Calu3 (cell line): ENCODE results near the gene CLSTN3. TPM values are rescaled to one million over a fixed set of nuclear protein-coding genes. Genes with fewer than 3 reads are reported as not detected.

Experiments used
- BruUV-seq: library from RNA; stranded (reverse); fragments of 400-500 nt; replicated peaks from 2 replicates; lab custom pipeline; 2021; lab: Mats Ljungman, UMichigan
- CTCF ChIA-PET: fragments of 300-600 bp; sonication (Branson Sonifier 250); formaldehyde crosslinking; loops from one replicate; lab custom pipeline; 2022; ENCODE audit warnings: antibody characterized with exemption; lab: Charles Lee
- DNase-seq: peaks from one replicate; pipeline ENCODE4 v3.0.0; 2022
- H3K27ac Mint-ChIP-seq: one replicate; pipeline ENCODE4 v1.8.0; 2022; ENCODE audit warnings: mixed read lengths; ENCODE audit not compliant: unreplicated experiment
- H3K27me3 Mint-ChIP-seq: one replicate; pipeline ENCODE4 v1.8.0; 2022; ENCODE audit warnings: mixed read lengths; ENCODE audit not compliant: unreplicated experiment
- H3K36me3 Mint-ChIP-seq: one replicate; pipeline ENCODE4 v1.8.0; 2022; ENCODE audit warnings: mild to moderate bottlenecking, moderate library complexity, mixed read lengths; ENCODE audit not compliant: insufficient read depth, unreplicated experiment
- H3K4me1 Mint-ChIP-seq: one replicate; pipeline ENCODE4 v1.8.0; 2022; ENCODE audit warnings: mild to moderate bottlenecking, low read depth, mixed read lengths; ENCODE audit not compliant: unreplicated experiment
- H3K4me3 Mint-ChIP-seq: one replicate; pipeline ENCODE4 v1.8.0; 2022; ENCODE audit warnings: mild to moderate bottlenecking, low read depth, moderate library complexity, mixed read lengths; ENCODE audit not compliant: unreplicated experiment
- H3K9me3 Mint-ChIP-seq: one replicate; pipeline ENCODE4 v1.8.0; 2022; ENCODE audit warnings: low read depth, mixed read lengths; ENCODE audit not compliant: unreplicated experiment
- intact Hi-C: fragments of 100-400 bp; cut with micrococcal nuclease; formaldehyde crosslinking; loops from one replicate; pipeline ENCODE4 v1.10.0; 2022; ENCODE audit not compliant: unreplicated experiment
- total RNA-seq: library from RNA; stranded (reverse); gene quantifications from 2 replicates; pipeline ENCODE4 v1.2.3, GENCODE V29; 2022
- TF ChIP-seq, protein P1 (sequence below): fragments of 200-600 bp; IDR thresholded peaks from one replicate; pipeline ENCODE4 v1.8.0; 2022; ENCODE audit warnings: antibody characterized with exemption; ENCODE audit not compliant: unreplicated experiment

Gene CLSTN3
- total RNA-seq, 1 experiment from 2014 or later = 37.5 TPM

GRCh38 chr12:7096006-7096932 lies 33.9 kb upstream of the CLSTN3 start:
- no peaks in the 10 kb centered on the region for H3K4me1 Mint-ChIP-seq
- TF ChIP-seq, protein P1, sequence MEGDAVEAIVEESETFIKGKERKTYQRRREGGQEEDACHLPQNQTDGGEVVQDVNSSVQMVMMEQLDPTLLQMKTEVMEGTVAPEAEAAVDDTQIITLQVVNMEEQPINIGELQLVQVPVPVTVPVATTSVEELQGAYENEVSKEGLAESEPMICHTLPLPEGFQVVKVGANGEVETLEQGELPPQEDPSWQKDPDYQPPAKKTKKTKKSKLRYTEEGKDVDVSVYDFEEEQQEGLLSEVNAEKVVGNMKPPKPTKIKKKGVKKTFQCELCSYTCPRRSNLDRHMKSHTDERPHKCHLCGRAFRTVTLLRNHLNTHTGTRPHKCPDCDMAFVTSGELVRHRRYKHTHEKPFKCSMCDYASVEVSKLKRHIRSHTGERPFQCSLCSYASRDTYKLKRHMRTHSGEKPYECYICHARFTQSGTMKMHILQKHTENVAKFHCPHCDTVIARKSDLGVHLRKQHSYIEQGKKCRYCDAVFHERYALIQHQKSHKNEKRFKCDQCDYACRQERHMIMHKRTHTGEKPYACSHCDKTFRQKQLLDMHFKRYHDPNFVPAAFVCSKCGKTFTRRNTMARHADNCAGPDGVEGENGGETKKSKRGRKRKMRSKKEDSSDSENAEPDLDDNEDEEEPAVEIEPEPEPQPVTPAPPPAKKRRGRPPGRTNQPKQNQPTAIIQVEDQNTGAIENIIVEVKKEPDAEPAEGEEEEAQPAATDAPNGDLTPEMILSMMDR = no peak
- no peak overlapping the region for H3K4me3 Mint-ChIP-seq
- H3K9me3 Mint-ChIP-seq = no peaks in the 10 kb centered on the region
- H3K27ac Mint-ChIP-seq = no peak overlapping the region
- H3K27me3 Mint-ChIP-seq = peaks cover 16% of the 10 kb centered on the region
- no TSS peak for BruUV-seq
- intact Hi-C loops = no loop called here
- DNase-seq = no peak
- CTCF ChIA-PET = interaction anchor here (1.0 kb wide), 1 partner anchor 12 kb away, joined by 5 read pairs; no protein-coding TSS in a partner anchor
- peaks cover 31% of the 10 kb centered on the region for H3K36me3 Mint-ChIP-seq

DNA sequence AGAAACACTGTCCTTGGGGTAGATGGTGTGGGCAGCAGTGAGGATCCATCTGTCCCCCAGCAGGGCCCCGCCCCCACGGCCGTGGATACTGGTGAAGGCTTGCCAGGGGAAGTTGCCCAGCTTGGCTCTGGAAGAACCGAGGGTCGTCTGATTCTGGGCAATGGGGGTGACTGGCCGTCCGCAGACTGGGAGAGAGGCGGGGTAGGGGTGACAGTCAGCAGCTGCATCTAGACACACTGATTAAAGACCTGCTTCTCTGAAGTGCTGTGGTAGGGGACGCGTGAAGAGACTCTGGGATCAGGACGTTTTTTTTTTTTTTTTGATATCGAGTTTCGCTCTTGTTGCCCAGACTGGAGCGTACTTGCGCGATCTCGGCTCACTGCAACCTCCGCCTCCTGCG lies 33.2 kb upstream of the CLSTN3 start:
- H3K36me3 Mint-ChIP-seq = peaks cover 31% of the 10 kb centered on the region
- DNase-seq = no peak
- intact Hi-C loops = no loop called here
- BruUV-seq = no TSS peak
- no peak overlapping the region for H3K4me3 Mint-ChIP-seq
- CTCF ChIA-PET = no interaction called here
- no peaks in the 10 kb centered on the region for H3K9me3 Mint-ChIP-seq
- TF ChIP-seq, protein P1 = no peak
- no peaks in the 10 kb centered on the region for H3K4me1 Mint-ChIP-seq
- no peak overlapping the region for H3K27ac Mint-ChIP-seq
- H3K27me3 Mint-ChIP-seq = peaks cover 16% of the 10 kb centered on the region

GRCh38 chr12:7099290-7099996 lies 30.7 kb upstream of the CLSTN3 start:
- intact Hi-C loops = no loop called here
- no peak overlapping the region for H3K4me3 Mint-ChIP-seq
- H3K27me3 Mint-ChIP-seq = peaks cover 1% of the 10 kb centered on the region
- peaks cover 20% of the 10 kb centered on the region for H3K36me3 Mint-ChIP-seq
- H3K4me1 Mint-ChIP-seq = no peaks in the 10 kb centered on the region
- no peak overlapping the region for H3K27ac Mint-ChIP-seq
- H3K9me3 Mint-ChIP-seq = no peaks in the 10 kb centered on the region
- TF ChIP-seq, protein P1 = no peak
- no TSS peak for BruUV-seq
- CTCF ChIA-PET = interaction anchor here (0.6 kb wide), 1 partner anchor 504 kb away, joined by 3 read pairs; no protein-coding TSS in a partner anchor
- no peak for DNase-seq

GRCh38 chr12:7100239-7100638 lies 29.9 kb upstream of the CLSTN3 start:
- H3K27me3 Mint-ChIP-seq = no peaks in the 10 kb centered on the region
- no TSS peak for BruUV-seq
- H3K27ac Mint-ChIP-seq = no peak overlapping the region
- TF ChIP-seq, protein P1 = no peak
- no peak overlapping the region for H3K4me3 Mint-ChIP-seq
- no peaks in the 10 kb centered on the region for H3K4me1 Mint-ChIP-seq
- intact Hi-C loops = no loop called here
- CTCF ChIA-PET = no interaction called here
- no peak for DNase-seq
- no peaks in the 10 kb centered on the region for H3K9me3 Mint-ChIP-seq
- peaks cover 16% of the 10 kb centered on the region for H3K36me3 Mint-ChIP-seq
